Activated CD4-positive, alpha-beta T cell treated with anti-CD3 and anti-CD28 coated beads, Interleukin-2, Interleukin-6, amounts not matched to agents 100 ng/mL and 50 ng/mL, durations not matched to agents 16 hours and 8 hours (primary cell): ENCODE results near the gene TMC2.

ENCODE experiments used
- DNase-seq: peaks from one replicate; pipeline ENCODE4 v3.0.0-alpha.2; 2020

TMC2 gene

GRCh38 chr20:2595076-2595475 lies 58.7 kb downstream of the TMC2 start:
- no peak for DNase-seq

DNA sequence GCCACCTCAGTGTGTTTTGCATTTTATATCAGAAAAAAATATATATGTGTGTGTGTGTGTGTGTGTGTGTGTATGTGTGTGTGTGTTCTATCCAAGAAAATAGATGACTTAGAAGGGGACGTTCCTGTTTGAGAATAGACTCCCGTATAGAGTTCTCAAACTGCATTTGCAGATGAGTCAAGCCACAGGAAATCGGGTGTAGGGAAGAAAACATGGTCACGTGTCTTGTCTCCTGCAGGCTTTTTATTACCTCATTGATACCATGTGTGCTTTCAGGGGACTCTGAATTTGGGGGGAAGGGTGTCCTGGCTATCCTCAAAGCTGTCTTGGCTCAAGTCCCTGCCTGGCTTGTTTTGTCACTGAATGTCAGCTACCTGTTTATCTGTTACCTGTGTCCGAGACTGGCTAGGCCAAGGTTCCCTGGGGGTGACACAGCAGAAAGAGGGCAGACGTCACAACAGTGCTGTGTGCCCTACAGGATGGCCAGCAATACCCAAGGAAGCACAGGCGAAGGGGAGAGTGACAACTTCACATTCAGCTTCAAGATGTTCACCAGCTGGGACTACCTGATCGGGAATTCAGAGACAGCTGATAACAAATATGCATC lies 60.4 kb downstream of the TMC2 start:
- DNase-seq = no peak

DNA sequence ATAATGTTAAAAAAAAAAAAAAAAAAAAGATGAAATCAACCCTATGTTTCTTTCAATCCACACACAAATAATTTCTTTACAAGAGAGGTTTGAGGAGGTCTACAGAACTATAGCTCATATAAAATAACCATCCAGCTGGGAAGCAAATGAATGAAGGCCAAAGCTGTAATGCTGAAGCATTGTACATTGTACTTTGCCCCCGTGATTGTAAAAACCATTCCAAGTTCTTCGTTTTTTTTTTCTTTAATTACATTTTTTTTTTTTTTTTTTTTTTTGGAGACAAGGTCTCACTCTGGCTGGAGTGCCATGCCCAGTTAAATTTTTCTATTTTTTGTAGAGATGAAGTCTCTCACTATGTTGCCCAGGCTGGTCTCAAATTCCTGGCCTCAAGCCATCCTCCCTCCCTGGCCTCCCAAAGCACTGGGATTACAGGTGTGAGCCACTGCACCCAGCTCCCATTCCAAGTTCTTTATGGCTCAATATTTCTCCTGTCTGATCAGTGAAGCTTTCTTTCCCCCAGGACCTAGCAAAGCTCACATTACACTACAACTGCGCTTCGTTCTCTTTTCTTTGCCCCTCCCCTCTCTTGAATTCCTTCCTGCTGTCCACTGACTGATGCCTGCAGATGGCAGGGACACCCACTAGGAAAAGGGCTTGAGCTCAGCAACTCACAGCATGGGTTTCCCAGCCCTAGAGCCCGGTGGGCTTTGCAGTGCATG lies 63.1 kb downstream of the TMC2 start:
- no peak for DNase-seq

- DNase-seq = no peak
Measured at GRCh38 chr20:2602046-2602735, 65.8 kb downstream of the TMC2 start.

GRCh38 chr20:2602746-2603145 lies 66.4 kb downstream of the TMC2 start:
- DNase-seq = no peak

GRCh38 chr20:2603816-2604505 lies 67.6 kb downstream of the TMC2 start:
- DNase-seq = no peak

DNA sequence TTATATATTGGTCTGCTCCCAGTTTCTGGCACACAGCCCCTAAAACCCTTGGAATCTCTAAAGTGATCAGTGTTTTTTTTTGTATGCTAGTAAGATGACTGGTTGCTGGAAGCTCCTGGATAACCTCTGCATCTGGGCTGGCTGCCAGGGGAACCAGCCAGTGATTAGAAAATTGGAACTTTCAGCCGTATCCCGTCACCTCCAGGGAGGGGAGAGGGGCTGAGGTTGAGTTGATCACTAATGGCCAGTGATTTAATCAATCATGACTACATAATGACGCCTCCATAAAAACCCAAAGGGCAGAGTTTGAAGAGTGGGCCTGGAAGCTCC lies 68.1 kb downstream of the TMC2 start:
- DNase-seq = no peak

- no peak for DNase-seq
Measured at GRCh38 chr20:2606507-2607006, 70.2 kb downstream of the TMC2 start.

GRCh38 chr20:2610326-2610725 lies 74.0 kb downstream of the TMC2 start:
- no peak for DNase-seq

DNA sequence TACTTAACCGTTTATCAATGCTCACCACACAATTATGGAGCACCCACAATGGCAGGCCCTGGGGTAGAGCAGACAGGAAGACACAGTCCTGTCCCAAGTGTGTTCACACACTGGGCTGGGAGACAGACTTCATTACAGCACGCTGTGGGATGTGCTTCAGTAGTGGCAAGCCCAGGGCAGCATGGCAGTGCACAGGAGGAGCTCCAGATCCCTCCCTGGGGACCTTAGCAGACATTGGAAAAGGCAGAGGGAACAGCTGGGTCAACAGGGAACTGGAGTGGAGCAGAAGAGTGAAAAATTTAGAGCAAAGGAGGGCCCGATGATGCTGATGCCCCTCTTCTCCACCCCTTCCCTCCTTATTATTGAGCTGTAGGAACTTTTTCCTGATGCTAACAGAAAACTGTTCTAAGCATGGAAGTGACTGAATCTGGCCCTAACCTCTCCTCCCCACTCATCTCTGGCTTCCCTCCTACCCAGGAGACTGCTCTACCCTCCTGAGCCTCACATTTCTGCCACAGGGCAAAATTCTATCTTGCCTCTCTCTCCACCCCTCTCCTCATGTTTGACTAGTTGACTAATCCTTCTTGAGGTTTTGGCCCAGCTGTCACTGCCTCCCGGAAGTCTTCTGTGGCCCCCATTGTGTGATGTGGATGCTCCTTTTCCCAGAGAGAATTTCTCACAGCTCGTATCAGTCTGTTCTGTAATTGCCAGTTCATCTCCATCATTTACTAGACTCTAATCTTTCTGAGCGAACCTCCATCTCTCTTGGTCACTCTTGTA lies 74.8 kb downstream of the TMC2 start:
- no peak for DNase-seq

DNA sequence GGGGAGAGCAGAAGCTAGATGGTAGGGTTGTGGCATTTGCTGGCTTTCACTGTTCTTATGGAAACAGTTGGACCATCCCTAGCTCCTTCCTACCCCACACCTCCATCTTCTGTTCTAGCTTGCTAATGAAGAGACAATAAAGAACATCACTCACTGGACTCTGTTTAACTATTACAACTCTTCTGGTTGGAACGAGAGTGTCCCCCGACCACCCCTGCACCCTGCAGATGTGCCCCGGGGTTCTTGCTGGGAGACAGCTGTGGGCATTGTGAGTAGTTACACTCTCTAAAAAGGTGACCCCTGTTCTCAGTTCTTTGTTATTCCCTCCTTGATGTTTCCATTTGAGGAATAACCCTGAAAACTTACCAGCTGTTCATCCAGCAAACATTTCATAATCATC lies 75.7 kb downstream of the TMC2 start:
- DNase-seq = no peak

DNA sequence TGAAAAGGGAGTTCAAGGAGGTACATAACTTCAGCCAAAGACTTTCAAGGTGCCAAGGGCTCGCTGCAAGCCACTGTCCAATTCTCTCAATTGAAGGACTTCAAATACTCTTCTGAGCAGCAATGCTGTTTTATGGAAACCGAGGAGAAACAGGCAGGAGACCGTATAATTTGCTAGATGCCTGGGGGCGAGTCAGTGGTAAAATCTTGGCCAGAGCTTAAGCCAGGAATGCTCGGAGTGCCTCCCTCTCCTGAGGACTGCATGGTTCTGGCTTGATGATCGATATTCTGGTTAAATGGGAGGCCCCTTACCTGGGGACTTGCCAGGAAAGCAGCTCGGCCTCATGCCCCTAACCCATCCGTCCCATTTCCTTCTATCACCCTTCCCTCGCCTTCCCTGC lies 80.3 kb downstream of the TMC2 start:
- DNase-seq = no peak

GRCh38 chr20:2617099-2617714 lies 80.8 kb downstream of the TMC2 start:
- DNase-seq = no peak

- no peak for DNase-seq
Measured at GRCh38 chr20:2618815-2619214, 82.4 kb downstream of the TMC2 start.

- no peak for DNase-seq
Measured at GRCh38 chr20:2619337-2619736, 83.0 kb downstream of the TMC2 start.

DNA sequence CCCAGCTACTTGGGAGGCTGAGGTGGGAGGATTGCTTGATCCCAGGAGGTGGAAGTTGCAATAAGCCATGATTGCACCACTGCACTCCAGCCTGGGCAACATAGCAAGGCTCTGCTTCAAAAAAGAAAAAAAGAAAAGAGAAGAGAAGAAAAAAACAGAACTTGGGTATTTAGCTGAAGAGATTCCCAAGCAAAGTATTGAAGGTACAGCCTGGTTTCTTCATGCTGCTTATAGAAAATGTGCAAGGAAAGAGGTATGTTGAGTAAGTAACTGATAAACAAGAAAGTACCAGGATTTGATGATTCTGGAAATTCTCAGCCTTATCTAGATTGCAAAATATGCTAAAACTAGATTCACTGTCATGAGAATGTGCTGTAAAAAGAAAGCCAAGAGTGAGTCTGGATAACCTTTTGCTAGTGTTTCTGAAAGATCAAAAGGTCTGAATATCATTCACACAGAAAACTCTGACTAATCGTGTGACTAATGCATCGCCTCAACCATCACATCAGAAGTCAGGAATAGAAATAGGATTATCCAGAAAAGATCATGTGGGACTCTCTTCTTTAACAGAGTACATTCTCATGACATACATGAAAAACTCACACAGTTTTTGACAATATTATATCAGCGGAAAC lies 83.7 kb downstream of the TMC2 start:
- no peak for DNase-seq

DNA sequence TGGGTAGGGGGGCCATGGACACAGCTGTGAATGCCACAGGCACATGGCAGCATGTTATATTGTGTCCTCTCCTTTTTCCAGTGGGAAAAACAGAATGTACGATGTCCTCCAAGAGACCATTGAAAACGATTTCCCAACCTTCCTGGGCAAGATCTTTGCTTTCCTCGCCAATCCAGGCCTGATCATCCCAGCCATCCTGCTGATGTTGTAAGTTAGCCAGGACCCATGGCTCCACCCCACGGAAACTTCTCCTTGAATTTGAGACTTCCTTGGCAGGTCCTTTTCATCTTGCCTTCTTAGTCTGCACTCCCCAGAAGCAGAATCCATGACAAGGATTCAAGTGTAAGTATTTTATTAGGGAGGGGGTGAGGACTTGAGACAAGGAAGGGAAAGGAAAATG lies 87.8 kb downstream of the TMC2 start:
- no peak for DNase-seq

GRCh38 chr20:2625062-2625461 lies 88.7 kb downstream of the TMC2 start:
- DNase-seq = no peak

DNA sequence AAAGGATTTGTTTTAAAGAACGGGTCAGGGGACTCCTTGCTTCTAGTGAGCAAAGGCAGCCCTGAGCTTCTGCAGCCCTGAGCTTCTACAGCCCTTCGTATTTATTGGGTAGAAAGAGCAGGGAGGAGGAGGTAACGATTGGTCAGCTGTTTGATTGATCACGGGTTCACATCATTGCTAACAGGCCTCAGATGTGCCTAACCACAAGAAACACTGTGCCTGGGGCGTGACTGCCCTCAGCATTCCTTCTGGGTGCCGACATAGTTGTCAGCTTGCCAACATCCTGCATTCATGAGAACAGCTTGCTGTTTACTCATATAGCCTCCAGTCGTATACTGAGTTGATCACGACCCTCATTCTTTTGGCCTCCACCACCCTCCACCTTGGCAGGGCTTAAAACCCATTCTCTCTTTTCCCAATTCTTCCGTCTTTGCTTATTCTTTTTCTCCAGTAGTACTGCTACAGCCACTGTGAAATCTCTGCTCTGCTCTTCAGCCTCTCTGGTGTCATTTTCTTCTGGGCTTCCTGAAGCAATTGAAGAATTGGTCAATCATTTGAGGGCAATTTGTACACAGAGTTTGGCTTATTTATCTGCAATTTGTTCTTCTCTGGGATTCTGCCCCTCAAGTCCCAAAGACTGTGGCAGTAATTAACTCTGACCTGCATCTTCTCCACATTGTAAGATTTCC lies 90.6 kb downstream of the TMC2 start:
- no peak for DNase-seq

- no peak for DNase-seq
Measured at GRCh38 chr20:2631228-2631627, 94.9 kb downstream of the TMC2 start.

DNA sequence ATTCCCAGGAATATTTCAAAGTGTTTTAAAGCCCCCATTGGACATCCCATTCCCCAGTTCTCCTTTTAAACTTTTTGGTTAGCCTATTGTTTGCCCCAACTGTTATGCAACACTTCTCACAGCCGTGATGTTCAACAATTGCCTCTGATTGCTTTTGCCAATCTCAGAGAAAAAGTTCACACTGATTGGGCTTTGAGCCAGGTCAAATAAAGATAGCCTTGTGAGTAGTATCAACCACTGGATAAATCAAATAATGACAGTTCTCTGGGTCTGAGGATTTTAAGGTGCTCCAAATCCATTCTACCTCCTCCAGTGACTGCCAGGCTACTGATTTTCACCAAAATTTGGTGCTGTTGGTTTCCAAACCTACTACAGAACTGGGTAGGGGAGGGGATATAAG lies 97.0 kb downstream of the TMC2 start:
- DNase-seq = no peak
